ENCODE measurements around the gene CRYZL1. TPM values are rescaled to one million over a fixed set of nuclear protein-coding genes. Genes with fewer than 3 reads are reported as not detected.

The CRYZL1 gene
- total RNA-seq, 1 experiment from 2014 or later = 13.5 TPM

DNA sequence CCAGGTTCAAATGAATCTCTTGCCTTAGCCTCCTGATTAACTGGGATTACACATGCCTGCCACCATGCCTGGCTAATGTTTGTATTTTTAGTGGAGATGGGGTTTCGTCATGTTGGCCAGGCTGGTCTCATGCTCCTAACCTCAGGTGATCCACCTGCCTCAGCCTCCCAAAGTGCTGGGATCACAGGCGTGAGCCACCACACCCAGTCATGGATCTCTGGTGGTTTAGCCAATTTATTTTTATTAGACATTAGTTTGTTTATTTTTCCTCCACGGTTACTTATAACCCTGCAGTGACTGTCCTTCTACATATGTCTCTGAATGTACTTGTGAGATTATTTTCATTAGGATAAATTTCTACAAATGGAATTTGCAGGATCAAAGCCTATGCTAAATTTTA is 6.0 kb upstream of the CRYZL1 start:
- DNase-seq = no peak
- Histone ChIP-seq H3K23ac (ENCODE audit: insufficient read length, low read depth, low read length) (no peak overlapping the region), H2BK15ac (ENCODE audit: low read depth, low read length) (no peak overlapping the region), H2AFZ (ENCODE audit: low read length) (no peak overlapping the region), H2BK5ac (ENCODE audit: insufficient read length, low read length) (no peak overlapping the region), H3K27ac (ENCODE audit: insufficient read length, low read depth, low read length) (no peak overlapping the region), H3K23me2 (ENCODE audit: insufficient read length, low read depth, low read length, poor library complexity, severe bottlenecking) (peaks cover 6% of the 10 kb centered on the region), H4K20me1 (ENCODE audit: control insufficient read depth, insufficient read depth, insufficient read length) (no peaks in the 10 kb centered on the region), H2BK20ac (ENCODE audit: low read depth, low read length, poor library complexity, severe bottlenecking) (no peak overlapping the region), H3K79me2 (ENCODE audit: insufficient read depth, low read length) (peaks cover 59% of the 10 kb centered on the region; the same call in 1 of the 2 replicates), H3K4me2 (ENCODE audit: insufficient read depth, insufficient read length, low read length) (no peak overlapping the region), H3K79me1 (ENCODE audit: insufficient read depth, low read depth, low read length, poor library complexity, severe bottlenecking) (peaks cover 6% of the 10 kb centered on the region), H3K4ac (ENCODE audit: low read depth, low read length) (no peak overlapping the region), H2BK120ac (ENCODE audit: low read depth, low read length, poor library complexity, severe bottlenecking) (no peak overlapping the region), H3K9me3 (ENCODE audit: control insufficient read depth, low read depth, low read length) (no peaks in the 10 kb centered on the region), H4K91ac (ENCODE audit: insufficient read length, low read depth, low read length) (no peak overlapping the region), H3K56ac (ENCODE audit: insufficient read length, low read depth, low read length) (no peak overlapping the region), H3T11ph (ENCODE audit: low read length) (no peak overlapping the region), H4K5ac (ENCODE audit: insufficient read length, low read depth, low read length) (no peak overlapping the region), H3K18ac (ENCODE audit: insufficient read length, low read depth, low read length) (no peak overlapping the region), H3K14ac (ENCODE audit: insufficient read depth, low read length) (no peak overlapping the region), H2AK5ac (ENCODE audit: insufficient read length, low read length) (no peak overlapping the region), H4K8ac (replicated peaks; ENCODE audit: insufficient read length, low read depth, low read length) (no peak overlapping the region), H3K9ac (ENCODE audit: extremely low read depth, insufficient read length, low read length) (no peak overlapping the region), H3K4me1 (ENCODE audit: insufficient read depth, low read length) (peaks cover 12% of the 10 kb centered on the region), H2BK12ac (ENCODE audit: insufficient read length, low read depth, low read length) (no peak overlapping the region), H3K27me3 (ENCODE audit: insufficient read depth, low read length) (no peaks in the 10 kb centered on the region)
- no peak overlapping the region for H3K4me3 Mint-ChIP-seq
- peak overlapping the region in 1 of 3 experiments; percentile 70; a peak in 1 of 7 replicates for H3K27ac Mint-ChIP-seq
- no peak for TF ChIP-seq CTCF (conservative IDR thresholded peaks at IDR 0.05)
- no peaks in the 10 kb centered on the region for H3K27me3 Mint-ChIP-seq (ENCODE audit: low read depth)
- peaks cover 60 to 64% of the 10 kb centered on the region in 2 experiments for H3K4me1 Mint-ChIP-seq
- no CpG with 5 or more reads among the region's 3 CpGs for WGBS (ENCODE audit: extremely low coverage, insufficient read length, low lambda C conversion rate)
- peaks cover 0 to 2% (median 0%) of the 10 kb centered on the region in 3 experiments; a peak in 4 of 7 replicates for H3K36me3 Mint-ChIP-seq (ENCODE audit: insufficient read depth in 1 of 3, low read depth in 3 of 3)
- H3K9me3 Mint-ChIP-seq = no peaks in the 10 kb centered on the region
